Stimulated activated naive CD8-positive, alpha-beta T cell treated with anti-CD3 and anti-CD28 coated beads, Interleukin-15, Interleukin-2, amounts not matched to agents 100 U/mL and 50 U/mL, for 24 hours (primary cell): ENCODE measurements around the gene SCYL1.

ENCODE experiments used
- ATAC-seq: fragments of 150-1000 bp; cut with Tn5 transposase; one replicate; pipeline ENCODE4 v1.10.0; 2021
- DNase-seq: peaks from one replicate; pipeline ENCODE4 v3.0.0; 2021

SCYL1 gene

DNA sequence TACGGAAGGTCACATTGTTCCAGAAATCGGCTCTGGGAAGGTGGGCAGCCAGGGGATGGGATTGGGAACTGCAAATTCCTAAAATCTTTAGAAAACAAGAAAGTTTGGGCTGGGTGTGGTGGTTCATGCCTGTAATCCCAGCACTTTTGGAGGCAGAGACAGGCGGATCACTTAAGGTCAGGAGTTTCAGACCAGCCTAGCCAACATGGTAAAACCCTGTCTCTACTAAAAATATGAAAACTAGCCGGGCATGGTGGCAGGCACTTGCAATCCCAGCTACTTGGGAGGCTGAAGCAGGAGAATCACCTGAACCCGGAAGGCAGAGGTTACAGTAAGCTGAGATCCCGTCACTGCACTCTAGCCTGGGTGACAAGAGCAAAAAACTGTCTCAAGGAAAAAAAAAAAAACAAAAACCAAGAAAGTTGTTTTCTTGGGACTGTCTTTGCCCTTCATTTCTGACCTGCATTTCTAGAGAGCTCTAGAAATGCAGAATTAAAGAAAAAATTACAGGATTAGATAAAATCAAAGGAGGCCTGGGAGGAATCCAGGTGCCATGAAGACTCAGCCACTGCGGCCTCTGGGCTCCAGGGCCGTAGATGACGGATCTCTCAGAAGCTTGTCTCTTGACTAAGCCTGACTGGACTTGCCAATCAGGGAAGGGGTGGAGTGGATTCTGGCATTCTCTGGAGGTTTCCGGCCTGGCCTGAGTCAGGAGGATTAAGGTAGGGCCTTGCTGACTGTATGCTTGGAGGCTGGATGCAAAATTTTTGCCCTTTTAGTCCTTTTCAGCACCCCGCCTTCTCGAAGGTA is 31.3 kb upstream of the SCYL1 start:
- DNase-seq (no peak), ATAC-seq (no peak)

DNA sequence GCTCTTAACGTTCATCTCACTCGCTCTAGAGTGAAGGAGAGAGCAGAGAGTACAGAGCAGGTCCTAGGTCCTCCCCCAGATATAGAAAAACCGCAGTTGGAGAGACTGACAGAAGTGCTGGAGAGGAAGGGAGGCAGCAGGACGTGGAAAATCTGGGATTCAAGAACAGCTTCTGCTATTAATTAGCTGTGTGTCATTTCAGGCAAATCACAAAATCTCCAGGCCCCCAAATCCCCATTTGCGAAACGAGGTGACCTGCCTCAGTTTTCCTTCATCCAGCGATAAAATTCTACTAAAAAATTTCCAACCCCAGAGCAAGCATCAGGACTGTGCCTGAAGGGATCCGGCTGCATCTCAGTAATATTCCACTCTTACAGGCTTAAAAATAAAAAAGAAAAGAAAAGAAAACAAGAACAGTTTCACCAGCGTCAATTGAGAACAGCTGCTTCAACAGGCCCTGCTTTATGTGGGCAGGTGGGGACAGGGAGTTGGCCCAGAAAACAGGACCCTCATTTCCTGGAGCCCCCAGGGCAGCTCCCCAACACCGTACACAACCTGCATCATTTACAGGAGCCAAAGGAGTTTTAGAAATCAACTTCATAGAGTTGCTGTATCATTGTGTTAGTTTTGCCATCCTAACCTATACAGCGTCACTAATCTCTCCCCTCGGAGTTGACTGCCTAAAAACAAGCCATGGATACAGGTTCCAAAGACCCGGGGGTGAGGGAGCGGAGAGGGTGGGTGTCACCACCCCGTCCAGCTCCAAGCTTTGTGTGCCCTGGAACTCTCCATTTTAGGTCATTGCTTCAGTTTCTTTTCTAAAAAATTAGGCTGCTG is 28.4 kb upstream of the SCYL1 start:
- ATAC-seq (no peak), DNase-seq (peak; percentile 37)

- DNase-seq, result peak; percentile 99
- peak; percentile 84 for ATAC-seq
Measured at GRCh38 chr11:65497141-65498041, 27.5 kb upstream of the SCYL1 start.

DNA sequence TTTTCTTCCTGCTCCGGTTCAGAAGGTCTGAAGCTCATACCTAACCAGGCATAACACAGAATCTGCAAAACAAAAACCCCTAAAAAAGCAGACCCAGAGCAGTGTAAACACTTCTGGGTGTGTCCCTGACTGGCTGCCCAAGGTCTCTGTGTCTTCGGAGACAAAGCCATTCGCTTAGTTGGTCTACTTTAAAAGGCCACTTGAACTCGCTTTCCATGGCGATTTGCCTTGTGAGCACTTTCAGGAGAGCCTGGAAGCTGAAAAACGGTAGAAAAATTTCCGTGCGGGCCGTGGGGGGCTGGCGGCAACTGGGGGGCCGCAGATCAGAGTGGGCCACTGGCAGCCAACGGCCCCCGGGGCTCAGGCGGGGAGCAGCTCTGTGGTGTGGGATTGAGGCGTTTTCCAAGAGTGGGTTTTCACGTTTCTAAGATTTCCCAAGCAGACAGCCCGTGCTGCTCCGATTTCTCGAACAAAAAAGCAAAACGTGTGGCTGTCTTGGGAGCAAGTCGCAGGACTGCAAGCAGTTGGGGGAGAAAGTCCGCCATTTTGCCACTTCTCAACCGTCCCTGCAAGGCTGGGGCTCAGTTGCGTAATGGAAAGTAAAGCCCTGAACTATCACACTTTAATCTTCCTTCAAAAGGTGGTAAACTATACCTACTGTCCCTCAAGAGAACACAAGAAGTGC is 26.7 kb upstream of the SCYL1 start:
- ATAC-seq (no peak), DNase-seq (peak; percentile 68)

GRCh38 chr11:65498727-65498976 is 26.2 kb upstream of the SCYL1 start:
- no peak for ATAC-seq

GRCh38 chr11:65498977-65499712 is 25.7 kb upstream of the SCYL1 start, which contains the start of gene MALAT1:
Gene MALAT1, plus strand, starts transcription at chr11:65499045.
- no peak for ATAC-seq
- DNase-seq, result peak; percentile 94

More at GRCh38 chr11:65498727-65498976, 26.2 kb upstream of the SCYL1 start:
- DNase-seq, result no peak

DNA sequence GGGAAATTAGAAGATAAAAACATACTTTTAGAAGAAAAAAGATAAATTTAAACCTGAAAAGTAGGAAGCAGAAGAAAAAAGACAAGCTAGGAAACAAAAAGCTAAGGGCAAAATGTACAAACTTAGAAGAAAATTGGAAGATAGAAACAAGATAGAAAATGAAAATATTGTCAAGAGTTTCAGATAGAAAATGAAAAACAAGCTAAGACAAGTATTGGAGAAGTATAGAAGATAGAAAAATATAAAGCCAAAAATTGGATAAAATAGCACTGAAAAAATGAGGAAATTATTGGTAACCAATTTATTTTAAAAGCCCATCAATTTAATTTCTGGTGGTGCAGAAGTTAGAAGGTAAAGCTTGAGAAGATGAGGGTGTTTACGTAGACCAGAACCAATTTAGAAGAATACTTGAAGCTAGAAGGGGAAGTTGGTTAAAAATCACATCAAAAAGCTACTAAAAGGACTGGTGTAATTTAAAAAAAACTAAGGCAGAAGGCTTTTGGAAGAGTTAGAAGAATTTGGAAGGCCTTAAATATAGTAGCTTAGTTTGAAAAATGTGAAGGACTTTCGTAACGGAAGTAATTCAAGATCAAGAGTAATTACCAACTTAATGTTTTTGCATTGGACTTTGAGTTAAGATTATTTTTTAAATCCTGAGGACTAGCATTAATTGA is 25.0 kb upstream of the SCYL1 start:
- no peak for DNase-seq
- ATAC-seq, result no peak

DNA sequence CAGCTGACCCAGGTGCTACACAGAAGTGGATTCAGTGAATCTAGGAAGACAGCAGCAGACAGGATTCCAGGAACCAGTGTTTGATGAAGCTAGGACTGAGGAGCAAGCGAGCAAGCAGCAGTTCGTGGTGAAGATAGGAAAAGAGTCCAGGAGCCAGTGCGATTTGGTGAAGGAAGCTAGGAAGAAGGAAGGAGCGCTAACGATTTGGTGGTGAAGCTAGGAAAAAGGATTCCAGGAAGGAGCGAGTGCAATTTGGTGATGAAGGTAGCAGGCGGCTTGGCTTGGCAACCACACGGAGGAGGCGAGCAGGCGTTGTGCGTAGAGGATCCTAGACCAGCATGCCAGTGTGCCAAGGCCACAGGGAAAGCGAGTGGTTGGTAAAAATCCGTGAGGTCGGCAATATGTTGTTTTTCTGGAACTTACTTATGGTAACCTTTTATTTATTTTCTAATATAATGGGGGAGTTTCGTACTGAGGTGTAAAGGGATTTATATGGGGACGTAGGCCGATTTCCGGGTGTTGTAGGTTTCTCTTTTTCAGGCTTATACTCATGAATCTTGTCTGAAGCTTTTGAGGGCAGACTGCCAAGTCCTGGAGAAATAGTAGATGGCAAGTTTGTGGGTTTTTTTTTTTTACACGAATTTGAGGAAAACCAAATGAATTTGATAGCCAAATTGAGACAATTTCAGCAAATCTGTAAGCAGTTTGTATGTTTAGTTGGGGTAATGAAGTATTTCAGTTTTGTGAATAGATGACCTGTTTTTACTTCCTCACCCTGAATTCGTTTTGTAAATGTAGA is 24.3 kb upstream of the SCYL1 start:
- ATAC-seq, result no peak
- peak; percentile 51 for DNase-seq

DNA sequence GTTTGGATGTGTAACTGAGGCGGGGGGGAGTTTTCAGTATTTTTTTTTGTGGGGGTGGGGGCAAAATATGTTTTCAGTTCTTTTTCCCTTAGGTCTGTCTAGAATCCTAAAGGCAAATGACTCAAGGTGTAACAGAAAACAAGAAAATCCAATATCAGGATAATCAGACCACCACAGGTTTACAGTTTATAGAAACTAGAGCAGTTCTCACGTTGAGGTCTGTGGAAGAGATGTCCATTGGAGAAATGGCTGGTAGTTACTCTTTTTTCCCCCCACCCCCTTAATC is 23.8 kb upstream of the SCYL1 start:
- DNase-seq, result no peak
- ATAC-seq, result no peak

DNA sequence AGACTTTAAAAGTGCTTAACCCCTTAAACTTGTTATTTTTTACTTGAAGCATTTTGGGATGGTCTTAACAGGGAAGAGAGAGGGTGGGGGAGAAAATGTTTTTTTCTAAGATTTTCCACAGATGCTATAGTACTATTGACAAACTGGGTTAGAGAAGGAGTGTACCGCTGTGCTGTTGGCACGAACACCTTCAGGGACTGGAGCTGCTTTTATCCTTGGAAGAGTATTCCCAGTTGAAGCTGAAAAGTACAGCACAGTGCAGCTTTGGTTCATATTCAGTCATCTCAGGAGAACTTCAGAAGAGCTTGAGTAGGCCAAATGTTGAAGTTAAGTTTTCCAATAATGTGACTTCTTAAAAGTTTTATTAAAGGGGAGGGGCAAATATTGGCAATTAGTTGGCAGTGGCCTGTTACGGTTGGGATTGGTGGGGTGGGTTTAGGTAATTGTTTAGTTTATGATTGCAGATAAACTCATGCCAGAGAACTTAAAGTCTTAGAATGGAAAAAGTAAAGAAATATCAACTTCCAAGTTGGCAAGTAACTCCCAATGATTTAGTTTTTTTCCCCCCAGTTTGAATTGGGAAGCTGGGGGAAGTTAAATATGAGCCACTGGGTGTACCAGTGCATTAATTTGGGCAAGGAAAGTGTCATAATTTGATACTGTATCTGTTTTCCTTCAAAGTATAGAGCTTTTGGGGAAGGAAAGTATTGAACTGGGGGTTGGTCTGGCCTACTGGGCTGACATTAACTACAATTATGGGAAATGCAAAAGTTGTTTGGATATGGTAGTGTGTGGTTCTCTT is 23.2 kb upstream of the SCYL1 start:
- no peak for ATAC-seq
- DNase-seq, result no peak

DNA sequence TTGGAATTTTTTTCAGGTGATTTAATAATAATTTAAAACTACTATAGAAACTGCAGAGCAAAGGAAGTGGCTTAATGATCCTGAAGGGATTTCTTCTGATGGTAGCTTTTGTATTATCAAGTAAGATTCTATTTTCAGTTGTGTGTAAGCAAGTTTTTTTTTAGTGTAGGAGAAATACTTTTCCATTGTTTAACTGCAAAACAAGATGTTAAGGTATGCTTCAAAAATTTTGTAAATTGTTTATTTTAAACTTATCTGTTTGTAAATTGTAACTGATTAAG is 22.7 kb upstream of the SCYL1 start:
- no peak for ATAC-seq

GRCh38 chr11:65502555-65503367 is 22.1 kb upstream of the SCYL1 start:
- DNase-seq (no peak), ATAC-seq (no peak)

More for the DNA sequence above, 22.7 kb upstream of the SCYL1 start:
- DNase-seq, result no peak

- DNase-seq, result no peak
- ATAC-seq, result no peak
Measured at GRCh38 chr11:65503368-65503948, 21.4 kb upstream of the SCYL1 start.

DNA sequence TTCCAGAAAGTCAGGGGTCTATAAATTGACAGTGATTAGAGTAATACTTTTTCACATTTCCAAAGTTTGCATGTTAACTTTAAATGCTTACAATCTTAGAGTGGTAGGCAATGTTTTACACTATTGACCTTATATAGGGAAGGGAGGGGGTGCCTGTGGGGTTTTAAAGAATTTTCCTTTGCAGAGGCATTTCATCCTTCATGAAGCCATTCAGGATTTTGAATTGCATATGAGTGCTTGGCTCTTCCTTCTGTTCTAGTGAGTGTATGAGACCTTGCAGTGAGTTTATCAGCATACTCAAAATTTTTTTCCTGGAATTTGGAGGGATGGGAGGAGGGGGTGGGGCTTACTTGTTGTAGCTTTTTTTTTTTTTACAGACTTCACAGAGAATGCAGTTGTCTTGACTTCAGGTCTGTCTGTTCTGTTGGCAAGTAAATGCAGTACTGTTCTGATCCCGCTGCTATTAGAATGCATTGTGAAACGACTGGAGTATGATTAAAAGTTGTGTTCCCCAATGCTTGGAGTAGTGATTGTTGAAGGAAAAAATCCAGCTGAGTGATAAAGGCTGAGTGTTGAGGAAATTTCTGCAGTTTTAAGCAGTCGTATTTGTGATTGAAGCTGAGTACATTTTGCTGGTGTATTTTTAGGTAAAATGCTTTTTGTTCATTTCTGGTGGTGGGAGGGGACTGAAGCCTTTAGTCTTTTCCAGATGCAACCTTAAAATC is 20.8 kb upstream of the SCYL1 start:
- ATAC-seq (no peak), DNase-seq (no peak)

DNA sequence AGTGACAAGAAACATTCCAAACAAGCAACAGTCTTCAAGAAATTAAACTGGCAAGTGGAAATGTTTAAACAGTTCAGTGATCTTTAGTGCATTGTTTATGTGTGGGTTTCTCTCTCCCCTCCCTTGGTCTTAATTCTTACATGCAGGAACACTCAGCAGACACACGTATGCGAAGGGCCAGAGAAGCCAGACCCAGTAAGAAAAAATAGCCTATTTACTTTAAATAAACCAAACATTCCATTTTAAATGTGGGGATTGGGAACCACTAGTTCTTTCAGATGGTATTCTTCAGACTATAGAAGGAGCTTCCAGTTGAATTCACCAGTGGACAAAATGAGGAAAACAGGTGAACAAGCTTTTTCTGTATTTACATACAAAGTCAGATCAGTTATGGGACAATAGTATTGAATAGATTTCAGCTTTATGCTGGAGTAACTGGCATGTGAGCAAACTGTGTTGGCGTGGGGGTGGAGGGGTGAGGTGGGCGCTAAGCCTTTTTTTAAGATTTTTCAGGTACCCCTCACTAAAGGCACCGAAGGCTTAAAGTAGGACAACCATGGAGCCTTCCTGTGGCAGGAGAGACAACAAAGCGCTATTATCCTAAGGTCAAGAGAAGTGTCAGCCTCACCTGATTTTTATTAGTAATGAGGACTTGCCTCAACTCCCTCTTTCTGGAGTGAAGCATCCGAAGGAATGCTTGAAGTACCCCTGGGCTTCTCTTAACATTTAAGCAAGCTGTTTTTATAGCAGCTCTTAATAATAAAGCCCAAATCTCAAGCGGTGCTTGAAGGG is 20.0 kb upstream of the SCYL1 start:
- ATAC-seq, result no peak

DNA sequence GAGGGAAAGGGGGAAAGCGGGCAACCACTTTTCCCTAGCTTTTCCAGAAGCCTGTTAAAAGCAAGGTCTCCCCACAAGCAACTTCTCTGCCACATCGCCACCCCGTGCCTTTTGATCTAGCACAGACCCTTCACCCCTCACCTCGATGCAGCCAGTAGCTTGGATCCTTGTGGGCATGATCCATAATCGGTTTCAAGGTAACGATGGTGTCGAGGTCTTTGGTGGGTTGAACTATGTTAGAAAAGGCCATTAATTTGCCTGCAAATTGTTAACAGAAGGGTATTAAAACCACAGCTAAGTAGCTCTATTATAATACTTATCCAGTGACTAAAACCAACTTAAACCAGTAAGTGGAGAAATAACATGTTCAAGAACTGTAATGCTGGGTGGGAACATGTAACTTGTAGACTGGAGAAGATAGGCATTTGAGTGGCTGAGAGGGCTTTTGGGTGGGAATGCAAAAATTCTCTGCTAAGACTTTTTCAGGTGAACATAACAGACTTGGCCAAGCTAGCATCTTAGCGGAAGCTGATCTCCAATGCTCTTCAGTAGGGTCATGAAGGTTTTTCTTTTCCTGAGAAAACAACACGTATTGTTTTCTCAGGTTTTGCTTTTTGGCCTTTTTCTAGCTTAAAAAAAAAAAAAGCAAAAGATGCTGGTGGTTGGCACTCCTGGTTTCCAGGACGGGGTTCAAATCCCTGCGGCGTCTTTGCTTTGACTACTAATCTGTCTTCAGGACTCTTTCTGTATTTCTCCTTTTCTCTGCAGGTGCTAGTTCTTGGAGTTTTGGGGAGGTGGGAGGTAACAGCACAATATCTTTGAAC is 19.2 kb upstream of the SCYL1 start:
- no peak for DNase-seq
- no peak for ATAC-seq

More for the DNA sequence above, 20.0 kb upstream of the SCYL1 start:
- no peak for DNase-seq
